ENCODE results near the gene RINT1.

Gene RINT1

DNA sequence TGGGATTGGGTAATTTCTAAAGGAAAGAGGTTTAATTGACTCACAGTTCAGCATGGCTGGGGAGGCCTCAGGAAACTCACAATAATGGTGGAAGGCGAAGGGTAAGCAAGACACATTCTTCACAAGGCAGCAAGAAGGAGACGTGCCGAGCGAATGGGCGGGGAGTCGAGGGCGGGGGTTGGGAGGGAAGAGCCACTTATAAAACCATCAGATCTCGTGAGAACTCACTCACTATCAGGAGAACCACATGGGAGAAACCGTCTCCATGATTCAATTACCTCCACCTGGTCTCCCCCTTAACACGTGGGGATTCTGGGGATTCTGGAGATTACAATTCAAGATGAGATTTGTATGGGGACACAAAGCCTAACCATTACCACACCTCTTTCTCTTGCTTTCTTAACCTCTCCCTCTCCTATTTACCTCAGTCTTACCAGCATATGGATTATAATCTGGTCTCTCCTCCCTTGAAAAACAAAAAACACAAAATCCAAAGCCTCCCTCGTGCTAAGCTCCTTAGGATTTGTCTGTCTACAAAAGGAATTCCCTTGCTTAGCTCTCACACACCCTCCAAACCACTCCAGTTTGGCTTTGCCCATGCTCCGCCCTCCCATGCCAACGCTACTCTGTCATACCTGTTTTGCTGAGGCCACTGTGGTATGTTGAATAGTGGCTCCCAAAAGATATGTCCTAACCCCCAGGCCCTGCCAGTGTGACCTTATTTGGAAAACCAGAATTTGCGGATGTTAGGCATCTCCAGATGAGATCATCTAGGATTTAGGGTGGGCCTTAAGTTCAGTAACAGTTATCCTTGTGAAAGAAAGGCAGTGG, 68.9 kb downstream of the RINT1 start:
- no peak for DNase-seq

DNA sequence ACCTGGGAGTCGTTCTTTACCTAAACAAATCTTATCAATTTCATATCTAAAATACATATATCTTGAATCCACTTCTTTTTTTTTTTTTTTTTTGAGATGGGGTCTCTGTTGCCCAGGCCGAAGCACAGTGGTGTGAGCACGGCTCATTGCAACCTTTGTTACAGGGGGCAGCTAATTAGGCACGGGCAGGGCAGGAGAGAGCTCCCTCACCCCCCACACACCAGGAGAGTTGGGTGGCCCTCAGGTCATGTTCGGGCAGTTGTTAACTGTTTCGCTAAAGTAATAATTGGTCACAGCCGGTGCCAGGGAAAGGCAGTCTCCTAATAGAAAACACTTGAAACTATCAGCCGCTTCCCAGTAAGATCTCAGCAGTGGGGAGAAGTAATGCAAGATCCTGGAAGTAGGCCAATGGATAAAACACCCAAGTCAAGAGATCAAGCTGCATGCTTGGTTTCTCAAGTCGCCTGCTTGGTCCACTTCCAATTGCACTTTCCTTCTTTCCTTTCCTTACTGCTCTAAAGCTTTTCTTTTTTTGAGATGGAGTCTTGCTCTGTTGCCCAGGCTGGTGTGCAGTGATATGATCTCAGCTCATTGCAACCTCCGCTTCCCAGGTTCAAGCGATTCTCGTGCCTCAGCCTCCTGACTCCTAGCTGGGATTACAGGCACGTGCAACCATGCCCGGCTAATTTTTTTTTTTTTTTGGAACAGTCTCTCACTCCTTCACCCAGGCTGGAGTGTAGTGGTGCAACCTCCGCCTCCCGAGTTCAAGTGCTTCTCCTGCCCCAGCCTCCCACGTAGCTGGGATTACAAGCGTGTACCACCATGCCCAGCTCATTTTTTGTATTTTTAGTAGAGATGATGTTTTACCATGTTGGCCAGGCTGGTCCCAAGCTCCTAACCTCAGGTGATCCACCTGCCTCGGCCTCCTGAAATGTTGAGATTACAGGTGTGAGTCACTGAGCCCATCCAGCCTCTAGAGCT, 70.6 kb downstream of the RINT1 start:
- no peak for DNase-seq

DNA sequence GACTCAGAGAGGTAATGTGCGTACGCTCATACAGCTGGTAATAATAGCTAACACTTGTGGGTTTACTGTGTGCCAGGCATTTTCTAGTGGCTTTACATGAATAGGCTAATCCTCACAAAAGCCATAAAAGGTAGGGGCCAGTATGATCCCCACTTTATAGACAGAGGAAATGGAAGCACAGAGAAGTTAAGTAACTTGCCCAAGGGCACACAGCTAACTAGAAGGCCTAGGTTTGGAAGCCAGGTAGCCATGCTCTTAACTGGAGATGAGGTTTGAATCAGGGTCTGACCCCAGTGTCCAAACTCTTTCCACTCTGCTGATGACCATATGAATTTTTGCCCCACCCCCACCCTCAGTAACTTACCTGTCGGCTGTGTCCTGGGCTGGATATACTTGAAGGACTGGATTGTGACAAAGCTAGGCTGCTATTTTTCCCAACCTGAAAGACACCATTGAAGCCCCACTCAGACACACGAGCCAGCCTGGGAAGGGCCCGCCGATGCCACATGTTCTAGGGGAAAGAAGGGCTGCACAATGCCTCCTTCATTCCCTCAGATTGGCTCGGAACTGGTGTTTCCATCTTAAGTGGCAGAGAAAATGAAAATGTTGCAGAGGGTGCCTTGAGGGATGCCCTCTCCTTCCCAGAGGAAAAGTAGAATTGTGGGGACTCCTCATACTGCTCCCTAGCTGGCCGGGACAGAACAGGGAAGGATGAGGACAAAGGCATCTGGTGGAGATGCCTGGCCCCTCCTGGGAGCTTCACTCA, 78.3 kb downstream of the RINT1 start:
- no peak for DNase-seq

DNA sequence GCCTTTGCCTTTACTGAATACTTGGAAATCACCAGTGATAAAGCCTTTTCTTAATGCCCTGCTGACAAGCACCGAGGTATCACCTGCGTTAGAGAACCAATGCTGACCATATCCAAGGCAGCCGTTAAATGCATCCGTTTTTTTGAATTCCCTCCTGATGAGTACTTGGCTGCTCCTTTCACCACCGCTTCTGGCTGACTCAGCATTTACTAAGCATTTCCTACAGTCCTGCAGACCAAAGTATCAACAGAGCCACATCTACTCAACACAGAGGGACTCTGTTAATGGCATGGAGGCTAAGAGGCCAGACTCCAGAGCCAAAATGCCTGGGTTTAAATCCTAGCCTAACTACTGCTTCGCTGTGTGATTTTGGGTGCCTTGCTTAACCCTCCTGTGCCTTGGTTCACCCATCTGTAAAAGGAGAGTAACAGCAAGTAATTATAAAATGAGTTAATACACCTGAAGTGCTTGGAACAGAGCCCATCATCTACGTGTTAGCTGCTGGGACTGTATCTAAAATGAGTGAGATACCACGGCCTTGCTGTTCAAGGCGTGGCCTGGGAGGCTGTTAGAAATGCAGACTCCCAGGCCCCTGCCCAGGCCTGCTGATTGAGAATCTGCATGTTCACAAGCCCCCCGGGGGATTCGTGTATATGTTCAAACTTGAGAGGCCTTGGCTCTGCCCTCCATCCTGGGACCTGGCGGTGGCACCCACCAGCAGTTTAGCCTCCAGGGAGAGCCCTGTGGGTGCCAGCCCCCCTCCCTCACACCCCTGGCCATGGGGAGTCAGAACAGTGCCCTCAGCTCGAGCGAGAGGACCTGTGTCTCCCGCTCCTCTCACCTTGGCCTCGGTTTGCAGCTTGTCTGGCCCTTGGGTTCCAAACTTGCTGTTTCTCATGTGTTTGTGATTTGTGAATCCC, 80.1 kb downstream of the RINT1 start:
- no peak for DNase-seq

DNA sequence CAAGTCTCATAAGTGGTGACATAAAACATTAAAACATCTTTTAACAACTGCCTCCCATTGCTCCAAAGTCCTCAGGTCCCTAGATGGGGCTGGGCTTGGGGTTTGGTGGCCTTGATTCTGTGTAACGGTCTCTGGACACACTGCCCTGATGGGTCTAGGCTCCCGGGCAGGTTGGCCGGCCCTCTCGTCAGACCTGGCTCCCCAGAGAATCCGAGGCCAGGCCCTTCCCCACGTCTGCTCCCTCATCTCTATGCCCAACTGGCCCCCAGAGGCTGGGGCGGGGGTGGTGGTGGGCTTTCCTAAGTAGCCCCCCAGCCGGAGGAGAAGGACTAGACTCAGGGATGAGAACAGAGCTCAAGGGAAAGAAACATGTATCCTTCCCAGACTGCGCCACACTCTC, 80.8 kb downstream of the RINT1 start:
- no peak for DNase-seq

DNA sequence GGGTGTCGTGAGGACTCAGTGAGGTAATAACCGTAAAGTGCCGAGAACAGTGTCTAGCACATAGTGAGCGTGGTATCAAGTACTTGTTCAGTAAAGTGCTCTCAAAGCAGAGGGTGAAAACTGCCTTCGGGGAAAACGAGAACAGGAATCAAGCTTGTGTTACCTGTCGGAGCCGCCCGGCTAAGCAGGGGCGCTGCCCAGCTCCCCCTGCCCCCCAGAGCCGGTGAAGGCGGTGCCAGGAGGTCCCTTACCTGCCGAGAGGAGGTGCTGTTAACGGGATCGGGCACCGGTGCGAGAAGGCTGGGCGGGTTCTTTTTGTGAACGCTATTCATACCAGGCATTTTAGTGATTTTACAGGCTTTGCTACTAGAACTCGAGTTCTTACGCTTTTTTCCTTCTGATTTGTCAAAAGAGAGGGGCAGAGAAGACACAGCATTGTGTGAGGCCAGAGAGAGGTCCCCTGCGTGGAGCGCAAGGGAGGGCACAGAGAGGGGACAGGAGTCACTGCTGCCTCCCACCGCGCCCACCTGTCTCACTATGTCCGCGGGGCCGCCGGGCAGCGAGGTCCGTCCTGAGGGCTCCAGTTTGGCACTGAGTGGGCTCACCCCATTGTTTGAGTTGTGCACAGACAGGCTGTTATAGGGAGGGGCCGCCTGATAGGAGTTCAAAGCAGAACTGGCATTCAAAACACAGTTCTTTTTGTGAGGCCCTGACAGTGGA, 81.8 kb downstream of the RINT1 start:
- DNase-seq, result no peak

DNA sequence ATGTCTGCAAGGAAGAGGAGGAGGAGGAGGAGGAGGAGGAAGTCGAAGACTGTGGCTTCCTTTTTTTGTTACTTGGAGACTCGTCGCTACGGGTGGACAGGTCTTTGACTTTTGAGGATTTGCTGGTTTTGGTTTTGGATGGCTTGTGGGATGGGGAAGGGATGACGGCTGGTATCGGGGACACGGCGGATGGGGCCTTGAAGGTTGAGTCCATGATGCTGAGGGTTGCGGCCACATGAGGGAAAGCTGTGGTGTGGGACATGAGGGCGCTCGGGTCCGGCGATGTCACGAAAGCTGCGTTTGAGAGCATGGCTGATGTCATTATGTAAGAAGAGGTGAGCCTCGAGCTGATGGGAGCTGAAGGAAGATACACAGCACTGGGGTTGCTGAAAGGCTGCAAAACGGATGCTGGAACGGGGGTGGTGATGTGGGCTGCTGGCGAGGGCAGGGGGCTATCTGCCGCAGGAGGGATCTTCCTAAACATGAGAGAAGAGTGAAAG, 82.4 kb downstream of the RINT1 start:
- DNase-seq, result no peak
